ENCODE data around the gene NEK2.
"Not testable (repeated sequence)": the region's sequence is repeated elsewhere in the genome, so short reads cannot be mapped to it uniquely, and the experiment has no call there.

GRCh38 chr1:211682186-211682585 lies 6.8 kb upstream of the NEK2 start:
- not testable (repeated sequence) for TF ChIP-seq CTCF (IDR thresholded peaks at IDR 0.05); POLR2A (IDR thresholded peaks at IDR 0.05); POLR2AphosphoS5 (IDR thresholded peaks at IDR 0.05; ENCODE audit: insufficient read depth in 1 of 2, low read depth in 1 of 2)
